ENCODE results near the gene EPN3. TPM values are rescaled to one million over a fixed set of nuclear protein-coding genes. Genes with fewer than 3 reads are reported as not detected.

Gene EPN3
- total and polyA plus RNA-seq, 11 donors = 8.9 to 29.5 (median 12.6) TPM

DNA sequence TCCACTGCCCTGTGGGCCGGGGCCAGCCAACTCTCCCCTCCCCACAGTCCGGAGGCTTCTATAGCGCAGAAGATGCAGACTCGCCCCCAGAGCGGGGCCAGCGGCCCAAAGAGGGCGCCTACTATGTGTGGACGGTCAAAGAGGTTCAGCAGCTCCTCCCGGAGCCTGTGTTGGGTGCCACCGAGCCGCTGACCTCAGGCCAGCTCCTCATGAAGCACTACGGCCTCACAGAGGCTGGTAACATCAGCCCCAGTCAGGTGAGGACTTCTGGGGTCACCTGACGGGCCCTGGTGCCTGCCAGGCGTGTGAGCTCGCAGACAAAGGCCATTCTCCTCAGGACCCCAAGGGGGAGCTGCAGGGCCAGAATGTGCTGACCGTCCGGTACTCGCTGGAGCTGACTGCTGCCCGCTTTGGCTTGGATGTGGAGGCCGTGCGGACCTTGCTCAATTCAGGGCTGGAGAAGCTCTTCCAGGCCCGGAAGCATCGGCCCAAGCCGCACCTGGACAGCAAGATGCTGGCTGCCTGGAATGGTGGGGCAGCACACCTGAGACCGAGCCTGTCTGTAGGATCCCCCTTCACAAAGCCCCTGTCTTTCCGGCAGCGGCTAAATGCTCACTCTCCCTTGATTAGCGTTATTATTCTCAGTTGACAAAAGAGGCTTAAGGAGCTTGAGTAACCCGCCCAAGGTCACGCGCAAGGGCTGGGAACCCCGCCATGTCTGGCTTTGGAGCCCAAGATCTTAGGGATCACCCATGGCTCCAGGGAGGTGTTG, 18.3 kb downstream of the EPN3 start:
- TF ChIP-seq POLR2A (IDR thresholded peaks at IDR 0.05) = no peak
- TF ChIP-seq, protein P1, sequence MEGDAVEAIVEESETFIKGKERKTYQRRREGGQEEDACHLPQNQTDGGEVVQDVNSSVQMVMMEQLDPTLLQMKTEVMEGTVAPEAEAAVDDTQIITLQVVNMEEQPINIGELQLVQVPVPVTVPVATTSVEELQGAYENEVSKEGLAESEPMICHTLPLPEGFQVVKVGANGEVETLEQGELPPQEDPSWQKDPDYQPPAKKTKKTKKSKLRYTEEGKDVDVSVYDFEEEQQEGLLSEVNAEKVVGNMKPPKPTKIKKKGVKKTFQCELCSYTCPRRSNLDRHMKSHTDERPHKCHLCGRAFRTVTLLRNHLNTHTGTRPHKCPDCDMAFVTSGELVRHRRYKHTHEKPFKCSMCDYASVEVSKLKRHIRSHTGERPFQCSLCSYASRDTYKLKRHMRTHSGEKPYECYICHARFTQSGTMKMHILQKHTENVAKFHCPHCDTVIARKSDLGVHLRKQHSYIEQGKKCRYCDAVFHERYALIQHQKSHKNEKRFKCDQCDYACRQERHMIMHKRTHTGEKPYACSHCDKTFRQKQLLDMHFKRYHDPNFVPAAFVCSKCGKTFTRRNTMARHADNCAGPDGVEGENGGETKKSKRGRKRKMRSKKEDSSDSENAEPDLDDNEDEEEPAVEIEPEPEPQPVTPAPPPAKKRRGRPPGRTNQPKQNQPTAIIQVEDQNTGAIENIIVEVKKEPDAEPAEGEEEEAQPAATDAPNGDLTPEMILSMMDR (IDR thresholded peaks at IDR 0.05) = peak; percentile 66 to 93 (median 87)
- Histone ChIP-seq H3K27ac (peak overlapping the region in 2 of 12 donors; percentile 26 to 34), H3K4me1 (peaks cover 0 to 25% (median 15%) of the 10 kb centered on the region in 12 donors), H3K9me3 (no peaks in the 10 kb centered on the region), H3K36me3 (peaks cover 0 to 34% (median 7%) of the 10 kb centered on the region in 9 donors), H3K27me3 (peaks cover 0 to 2% (median 0%) of the 10 kb centered on the region in 9 donors), H3K4me3 (no peak overlapping the region)
- WGBS, 4 donors = 51 to 53% (median 52%) methylated on average over 24 to 32 of the region's 32 CpGs
- ATAC-seq = peak; percentile 44 to 83 (median 70)
- DNase-seq = peak; percentile 81 to 87 (median 85)
- intact Hi-C loops (cut with DNase I) = loop anchor here in 8 of 10 donors (1.0 to 5.0 kb wide), 7 partner anchors 61 to 131 kb away; no protein-coding TSS in a partner anchor

DNA sequence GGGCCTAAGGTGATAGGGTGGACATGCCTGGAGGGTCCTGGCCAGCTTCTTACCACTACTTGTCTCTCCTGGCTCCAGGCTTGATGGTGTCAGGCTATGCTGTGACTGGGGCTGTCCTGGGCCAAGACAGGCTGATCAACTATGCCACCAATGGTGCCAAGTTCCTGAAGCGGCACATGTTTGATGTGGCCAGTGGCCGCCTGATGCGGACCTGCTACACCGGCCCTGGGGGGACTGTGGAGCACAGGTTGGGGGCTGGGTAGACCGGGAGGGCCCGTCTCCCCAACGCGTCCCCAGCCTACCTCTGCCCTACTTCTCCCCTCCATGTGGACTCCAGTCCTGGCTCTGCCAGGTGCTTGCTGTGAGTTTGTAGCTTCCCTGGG, 18.9 kb downstream of the EPN3 start:
- no peaks in the 10 kb centered on the region for H3K9me3 ChIP-seq
- no peak overlapping the region for H3K27ac ChIP-seq
- WGBS, 4 donors = 85 to 97% (median 91%) methylated on average over 5 to 8 of the region's 8 CpGs
- no peak overlapping the region for H3K4me3 ChIP-seq
- H3K36me3 ChIP-seq = peaks cover 0 to 40% (median 8%) of the 10 kb centered on the region in 9 donors
- TF ChIP-seq POLR2A (IDR thresholded peaks at IDR 0.05) = no peak
- TF ChIP-seq, protein P1 (IDR thresholded peaks at IDR 0.05) = no peak
- intact Hi-C loops (cut with DNase I) = loop anchor here in 7 of 10 donors (1.0 to 5.0 kb wide), 6 partner anchors 61 to 131 kb away; no protein-coding TSS in a partner anchor
- ATAC-seq (no peak), DNase-seq (no peak)
- H3K27me3 ChIP-seq = no peaks in the 10 kb centered on the region
- H3K4me1 ChIP-seq = peaks cover 0 to 23% (median 15%) of the 10 kb centered on the region in 12 donors

DNA sequence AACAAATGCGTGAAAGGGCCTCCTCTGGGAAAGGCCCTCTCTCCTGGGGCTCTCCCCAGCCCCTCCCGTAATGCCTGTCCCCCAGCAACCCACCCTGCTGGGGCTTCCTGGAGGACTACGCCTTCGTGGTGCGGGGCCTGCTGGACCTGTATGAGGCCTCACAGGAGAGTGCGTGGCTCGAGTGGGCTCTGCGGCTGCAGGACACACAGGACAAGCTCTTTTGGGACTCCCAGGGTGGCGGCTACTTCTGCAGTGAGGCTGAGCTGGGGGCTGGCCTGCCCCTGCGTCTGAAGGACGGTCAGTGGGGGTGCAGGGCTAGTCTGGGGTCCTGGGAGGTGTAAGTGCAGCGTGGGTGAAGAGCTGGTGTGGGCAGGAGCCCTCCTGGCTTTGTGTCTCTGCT, 19.3 kb downstream of the EPN3 start:
- 94 to 98% (median 96%) methylated on average over 7 to 12 of the region's 12 CpGs for WGBS, 4 donors
- TF ChIP-seq POLR2A (IDR thresholded peaks at IDR 0.05) = no peak
- TF ChIP-seq, protein P1 (IDR thresholded peaks at IDR 0.05) = no peak
- ATAC-seq = no peak

DNA sequence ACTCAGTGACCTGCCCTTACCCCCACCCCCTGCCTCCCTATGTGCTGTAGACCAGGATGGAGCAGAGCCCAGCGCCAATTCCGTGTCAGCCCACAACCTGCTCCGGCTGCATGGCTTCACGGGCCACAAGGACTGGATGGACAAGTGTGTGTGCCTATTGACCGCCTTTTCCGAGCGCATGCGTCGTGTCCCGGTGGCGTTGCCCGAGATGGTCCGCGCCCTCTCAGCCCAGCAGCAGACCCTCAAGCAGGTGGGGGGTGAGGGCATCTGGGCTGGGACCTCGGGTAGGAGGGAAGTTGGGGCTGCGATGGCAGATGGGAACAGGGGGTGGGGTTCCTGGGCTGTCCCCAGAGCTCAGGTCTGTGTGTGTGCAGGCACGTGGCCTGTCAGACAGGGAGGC, 21.7 kb downstream of the EPN3 start:
- 91 to 97% (median 95%) methylated on average over 10 to 17 of the region's 17 CpGs for WGBS, 4 donors
- DNase-seq (no peak), ATAC-seq (no peak)
- intact Hi-C loops (cut with DNase I) = loop anchor here in 5 of 10 donors (5.0 kb wide), 3 partner anchors 58 to 128 kb away; no protein-coding TSS in a partner anchor
- peaks cover 2 to 18% (median 7%) of the 10 kb centered on the region in 9 donors for H3K27me3 ChIP-seq
- TF ChIP-seq, protein P1 (IDR thresholded peaks at IDR 0.05) = no peak
- TF ChIP-seq POLR2A (IDR thresholded peaks at IDR 0.05) = no peak
- H3K9me3 ChIP-seq = no peaks in the 10 kb centered on the region
- H3K36me3 ChIP-seq = peaks cover 0 to 40% (median 8%) of the 10 kb centered on the region in 9 donors
- H3K4me1 ChIP-seq = peaks cover 2 to 23% (median 10%) of the 10 kb centered on the region in 12 donors
- H3K27ac ChIP-seq = no peak overlapping the region
- H3K4me3 ChIP-seq = no peak overlapping the region

More for the DNA sequence above, 19.3 kb downstream of the EPN3 start:
- H3K27ac ChIP-seq = no peak overlapping the region
- intact Hi-C loops (cut with DNase I) = loop anchor here in 8 of 10 donors (1.0 to 5.0 kb wide), 7 partner anchors 60 to 130 kb away; no protein-coding TSS in a partner anchor
- H3K27me3 ChIP-seq = no peaks in the 10 kb centered on the region
- no peak for DNase-seq
- peaks cover 0 to 21% (median 11%) of the 10 kb centered on the region in 12 donors for H3K4me1 ChIP-seq
- no peak overlapping the region for H3K4me3 ChIP-seq
- peaks cover 0 to 40% (median 8%) of the 10 kb centered on the region in 9 donors for H3K36me3 ChIP-seq
- H3K9me3 ChIP-seq = no peaks in the 10 kb centered on the region

Measured in heart left ventricle (tissue), 16 donors.